Stimulated activated CD8-positive, alpha-beta memory T cell treated with anti-CD3 and anti-CD28 coated beads, Interleukin-15, amount 100 ng/mL, for 1 hour (primary cell): Measurements from ENCODE around the gene OCA2.

Experiments used
- DNase-seq: peaks from one replicate; pipeline ENCODE4 v3.0.0-alpha.2; 2020; ENCODE audit warnings: low read depth

The OCA2 gene

GRCh38 chr15:27707257-27707656 lies 391.9 kb downstream of the OCA2 start:
- DNase-seq, result no peak

GRCh38 chr15:27706300-27706699 lies 392.8 kb downstream of the OCA2 start:
- no peak for DNase-seq

- no peak for DNase-seq
Measured at GRCh38 chr15:27705056-27705455, 394.1 kb downstream of the OCA2 start.
